GM18498 (cell line): Measurements from ENCODE around the gene CCL16.
"Not testable (repeated sequence)": the region's sequence is repeated elsewhere in the genome, so short reads cannot be mapped to it uniquely, and the experiment has no call there.

Experiments used
- ATAC-seq: cut with Tn5 transposase; IDR thresholded peaks from one replicate; pipeline ENCODE4 v1.9.1; 2021; ENCODE audit warnings: mild to moderate bottlenecking, moderate library complexity; ENCODE audit not compliant: unreplicated experiment

The CCL16 gene

GRCh38 chr17:35981246-35981645, at the start of gene CCL16:
Gene CCL16 (minus strand): TSS chr17:35981497. CDS start chr17:35981420, 77 bp downstream.
- ATAC-seq: no peak

- ATAC-seq: no peak
Observed at GRCh38 chr17:36030956-36031355, 49.7 kb upstream of the CCL16 start.

GRCh38 chr17:36027761-36028160, 46.5 kb upstream of the CCL16 start:
- ATAC-seq: no peak

- ATAC-seq: no peak
Observed at GRCh38 chr17:36024106-36024869, 43.0 kb upstream of the CCL16 start.

- ATAC-seq: no peak
Observed at GRCh38 chr17:36019423-36019822, 38.1 kb upstream of the CCL16 start.

- no peak for ATAC-seq
Observed at GRCh38 chr17:36017799-36018198, 36.5 kb upstream of the CCL16 start, which contains the start of gene CCL23. Gene CCL23 (minus strand): TSS chr17:36017972. CDS start chr17:36017897, 75 bp downstream.

GRCh38 chr17:36016555-36016954, 35.3 kb upstream of the CCL16 start:
- ATAC-seq: no peak

- ATAC-seq: not testable (repeated sequence)
Observed at GRCh38 chr17:36015895-36016294, 34.6 kb upstream of the CCL16 start.

GRCh38 chr17:36014946-36015345, 33.6 kb upstream of the CCL16 start:
- ATAC-seq: no peak

GRCh38 chr17:36011201-36011600, 29.9 kb upstream of the CCL16 start:
- no peak for ATAC-seq

- no peak for ATAC-seq
Observed at GRCh38 chr17:36008998-36009665, 27.8 kb upstream of the CCL16 start.

GRCh38 chr17:36004594-36005108, 23.4 kb upstream of the CCL16 start:
- ATAC-seq: no peak

- no peak for ATAC-seq
Observed at GRCh38 chr17:36002631-36003030, 21.3 kb upstream of the CCL16 start.

- no peak for ATAC-seq
Observed at GRCh38 chr17:36001862-36002603, 20.7 kb upstream of the CCL16 start.

- no peak for ATAC-seq
Observed at GRCh38 chr17:36001110-36001771, 19.9 kb upstream of the CCL16 start, which contains the start of gene CCL15. Gene CCL15 (minus strand): TSS chr17:36001553. CDS start chr17:36001492, 61 bp downstream.

- ATAC-seq: no peak
Observed at GRCh38 chr17:36000732-36001109, 19.4 kb upstream of the CCL16 start.

- no peak for ATAC-seq
Observed at GRCh38 chr17:35998756-35999155, 17.5 kb upstream of the CCL16 start.

- no peak for ATAC-seq
Observed at GRCh38 chr17:35998018-35998545, 16.8 kb upstream of the CCL16 start.

- not testable (repeated sequence) for ATAC-seq
Observed at GRCh38 chr17:35995346-35995745, 14.0 kb upstream of the CCL16 start.

- no peak for ATAC-seq
Observed at GRCh38 chr17:35991075-35991474, 9.8 kb upstream of the CCL16 start.
